Nucleus accumbens (tissue), 56 donors: ENCODE measurements around the gene UBTF.
A peak's percentile ranks its signal among the peaks of the same experiment; 100 is the strongest.

ENCODE experiments used
- DNase-seq, 56 donors: peaks; one replicate each; lab custom pipeline; 2025; lab: John Stamatoyannopoulos, UW

UBTF gene

GRCh38 chr17:44176671-44177501 is 42.6 kb downstream of the UBTF start:
- no peak for DNase-seq

- no peak for DNase-seq
Observed at GRCh38 chr17:44176257-44176656, 43.2 kb downstream of the UBTF start.

GRCh38 chr17:44174427-44174826 is 45.0 kb downstream of the UBTF start:
- DNase-seq: no peak

- DNase-seq: no peak
Observed at GRCh38 chr17:44171931-44172455, 47.5 kb downstream of the UBTF start.

GRCh38 chr17:44170499-44171201 is 48.8 kb downstream of the UBTF start, which contains the start of gene ASB16:
Gene ASB16, plus strand, starts transcription at chr17:44170704. Its CDS starts 86 bp downstream, at chr17:44170790.
- peak in 6 of 56 donors; percentile 7 to 33 (median 27) for DNase-seq

- DNase-seq: no peak
Observed at GRCh38 chr17:44170135-44170498, 49.4 kb downstream of the UBTF start.

- no peak for DNase-seq
Observed at GRCh38 chr17:44167181-44167861, 52.2 kb downstream of the UBTF start.

GRCh38 chr17:44164476-44164875 is 55.0 kb downstream of the UBTF start:
- DNase-seq: no peak

GRCh38 chr17:44159519-44160210 is 59.8 kb downstream of the UBTF start:
- no peak for DNase-seq

GRCh38 chr17:44155488-44155887 is 64.0 kb downstream of the UBTF start:
- DNase-seq: no peak
